Astrocyte of the cerebellum (primary cell): ENCODE data around the gene CCDC107.

ENCODE experiments used
- DNase-seq: peaks from one replicate; pipeline ENCODE4 v3.0.0-alpha.2; 2011; ENCODE audit warnings: low read depth
- H3K4me3 ChIP-seq: 2 replicates; pipeline ENCODE4 v1.5.1; 2011; ENCODE audit warnings: mild to moderate bottlenecking, low read depth, low read length, moderate library complexity
- CTCF ChIP-seq: IDR thresholded peaks from 2 replicates; pipeline ENCODE4 v1.5.1; 2012; ENCODE audit warnings: low read length, low read depth, moderate library complexity, mild to moderate bottlenecking; ENCODE audit errors: missing control alignments
- in situ Hi-C: cut with HindIII; loops from 2 replicates; pipeline ENCODE4 v1.10.0; 2017; ENCODE audit warnings: low sequenced_read_pairs

CCDC107 gene

GRCh38 chr9:35615981-35616680, 42.0 kb upstream of the CCDC107 start:
- no peak for TF ChIP-seq CTCF
- in situ Hi-C loops, result no loop called here
- no peak for DNase-seq
- H3K4me3 ChIP-seq, result no peak overlapping the region

GRCh38 chr9:35616681-35617459, 41.2 kb upstream of the CCDC107 start:
- peak overlapping the region; percentile 29 for H3K4me3 ChIP-seq
- no peak for DNase-seq
- TF ChIP-seq CTCF, result no peak
- in situ Hi-C loops, result no loop called here

- TF ChIP-seq CTCF, result no peak
- H3K4me3 ChIP-seq, result no peak overlapping the region
- in situ Hi-C loops, result no loop called here
- DNase-seq, result no peak
These were observed 40.5 kb upstream of the CCDC107 start for GRCh38 chr9:35617548-35617947.

- H3K4me3 ChIP-seq, result peak within 1 kb of the TSS; percentile 29
- no peak for TF ChIP-seq CTCF
- in situ Hi-C loops, result no loop called here
- DNase-seq, result no peak
These were observed 39.8 kb upstream of the CCDC107 start, which contains the start of gene CD72 for GRCh38 chr9:35618325-35618727. Gene CD72 (minus strand): TSS chr9:35618413. CDS start chr9:35618303, 110 bp downstream.

GRCh38 chr9:35618854-35619799, 39.0 kb upstream of the CCDC107 start:
- TF ChIP-seq CTCF, result no peak
- no peak for DNase-seq
- H3K4me3 ChIP-seq, result no peak overlapping the region
- in situ Hi-C loops, result no loop called here

GRCh38 chr9:35619800-35620158, 38.3 kb upstream of the CCDC107 start:
- TF ChIP-seq CTCF, result no peak
- in situ Hi-C loops, result no loop called here
- no peak overlapping the region for H3K4me3 ChIP-seq

More at GRCh38 chr9:35619800-35620158, 38.3 kb upstream of the CCDC107 start:
- no peak for DNase-seq
